Motor neuron (in vitro differentiated cells): ENCODE data around the gene MBP. TPM values are rescaled to one million over a fixed set of nuclear protein-coding genes. Genes with fewer than 3 reads are reported as not detected.

ENCODE experiments used
- ATAC-seq, 8 experiments: fragments of 200-7000 bp; cut with Tn5 transposase; replicated peaks in 6 of 8; 2 replicates each; pipeline ENCODE4 v1.8.0; 2021; ENCODE audit warnings: mild to moderate bottlenecking in 8 of 8, moderate library complexity in 8 of 8
- H3K27ac ChIP-seq, 2 donors: fragments of 250-450 bp; sonication (Bioruptor Pico); 2 replicates each; pipeline ENCODE4 v1.9.0; 2021; ENCODE audit warnings: antibody characterized with exemption in 2 of 2, mild to moderate bottlenecking in 2 of 2, moderate library complexity in 1 of 2
- H3K4me1 ChIP-seq, 2 donors: fragments of 250-450 bp; sonication (Bioruptor Pico); replicated peaks in 1 of 2; 2 replicates each; pipeline ENCODE4 v1.6.1; 2021; ENCODE audit warnings: antibody characterized with exemption in 2 of 2, mild to moderate bottlenecking in 2 of 2, moderate library complexity in 1 of 2
- H3K4me3 ChIP-seq, 5 donors: fragments of 250-450 bp; sonication (Bioruptor Pico); 2 replicates each; pipeline ENCODE4 v1.9.0; 2021; ENCODE audit warnings: antibody characterized with exemption in 5 of 5, mild to moderate bottlenecking in 5 of 5, moderate library complexity in 4 of 5
- WGBS, 10 experiments: fragments of 450-650 bp; shearing (Covaris generic); methylation state at CpG; one replicate each; pipeline ENCODE4 v1.0.0; 2022; 5-methylcytosine and 5-hydroxymethylcytosine counted together
- in situ Hi-C, 9 experiments: fragments of 400-800 bp; cut with MboI; loops; one replicate each; pipeline ENCODE4 v1.15.0; 2021; ENCODE audit warnings: low sequenced_read_pairs in 9 of 9, low pct_unique_long_range_greater_than_20kb in 2 of 9; ENCODE audit not compliant: unreplicated experiment in 9 of 9
- total RNA-seq, 8 experiments: library from RNA; unstranded; fragments of 300-600 nt; gene quantifications; 2 replicates each; pipeline versions ENCODE4 v1.2.3 to v1.2.4, GENCODE V29; 2022

MBP gene
- total RNA-seq, 8 experiments from 2014 or later: 1.6 to 52.1 (median 4.0) TPM

DNA sequence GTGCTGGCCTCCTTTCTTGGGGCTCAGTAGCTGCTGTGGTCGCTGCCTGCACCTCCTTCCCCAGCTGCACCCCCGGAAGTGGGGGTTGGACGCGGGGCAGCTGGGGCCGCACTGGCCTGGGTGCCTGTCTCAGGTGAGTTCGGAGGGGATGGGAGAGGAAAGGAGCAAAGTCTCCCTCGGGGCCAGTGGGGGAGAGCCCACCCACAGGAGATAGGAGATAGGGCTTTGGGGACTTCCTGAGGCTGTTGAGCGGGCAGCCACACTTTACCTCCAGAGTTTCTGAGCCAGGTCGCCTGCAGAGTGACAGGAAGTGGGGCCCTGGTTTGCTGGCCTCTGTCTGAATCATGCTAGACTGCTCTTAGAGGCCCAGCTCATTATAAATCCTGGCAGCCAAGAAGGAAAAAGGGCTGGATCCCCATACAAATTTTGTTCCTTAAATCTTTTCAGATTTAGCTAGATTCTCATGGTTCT, 8.1 kb downstream of the MBP start:
- 40 to 90% (median 60%) methylated on average over 1 to 4 of the region's 9 CpGs; no CpG with 5 or more reads in 4 of the 10 experiments for WGBS, 10 experiments
- Histone ChIP-seq H3K27ac (no peak overlapping the region), H3K4me3 (no peak overlapping the region), H3K4me1 (peaks cover 3 to 4% of the 10 kb centered on the region in 2 donors)
- in situ Hi-C loops: no loop called here
- ATAC-seq: no peak

DNA sequence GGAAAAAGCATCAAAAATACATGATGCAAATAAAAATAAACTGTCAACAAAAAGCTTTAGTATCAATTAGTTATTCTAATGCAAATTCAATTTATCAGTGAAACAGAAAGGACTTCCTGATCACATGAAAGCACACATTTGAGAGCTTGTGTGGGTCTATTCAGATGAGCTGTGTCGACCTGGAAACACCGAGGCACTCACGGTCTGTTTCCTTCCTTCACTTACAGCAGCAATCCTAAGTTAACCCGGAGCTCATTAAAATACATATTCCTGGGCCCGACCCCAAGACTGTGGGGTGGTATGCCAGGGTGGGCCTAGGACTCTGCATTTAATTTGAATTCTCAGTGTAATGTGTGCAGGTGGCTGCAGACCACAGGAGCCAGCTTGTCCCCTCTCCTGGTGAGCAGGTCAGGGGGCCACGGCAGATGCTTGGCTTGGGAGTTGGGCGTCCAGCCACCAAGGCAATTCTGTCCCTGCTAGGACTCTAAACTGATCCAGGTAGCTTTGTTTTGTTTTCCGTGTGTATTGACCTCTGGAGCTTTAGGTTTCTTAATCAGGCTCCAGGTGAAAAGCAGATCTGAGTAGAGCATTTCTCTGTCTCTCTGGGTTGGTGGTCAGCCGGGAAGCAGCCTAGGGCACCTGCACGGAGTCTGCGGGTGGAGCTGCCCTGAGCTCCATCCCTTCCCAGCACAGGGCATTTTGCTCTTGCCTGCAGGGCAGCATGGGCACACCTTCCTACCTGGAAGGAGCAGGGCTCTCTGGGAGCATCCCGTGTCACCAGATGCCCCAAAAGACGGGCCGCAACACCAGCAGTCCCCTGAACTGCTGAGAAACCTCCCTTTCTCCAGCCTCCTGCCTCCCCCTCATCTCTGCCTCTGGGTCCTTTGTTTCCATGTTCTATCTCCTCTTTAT, 9.0 kb downstream of the MBP start:
- Histone ChIP-seq H3K4me1 (peaks cover 0 to 3% of the 10 kb centered on the region in 2 donors), H3K4me3 (no peak overlapping the region), H3K27ac (no peak overlapping the region)
- 73 to 100% (median 91%) methylated on average over 2 to 12 of the region's 14 CpGs for WGBS, 10 experiments
- in situ Hi-C loops: no loop called here
- ATAC-seq: no peak

DNA sequence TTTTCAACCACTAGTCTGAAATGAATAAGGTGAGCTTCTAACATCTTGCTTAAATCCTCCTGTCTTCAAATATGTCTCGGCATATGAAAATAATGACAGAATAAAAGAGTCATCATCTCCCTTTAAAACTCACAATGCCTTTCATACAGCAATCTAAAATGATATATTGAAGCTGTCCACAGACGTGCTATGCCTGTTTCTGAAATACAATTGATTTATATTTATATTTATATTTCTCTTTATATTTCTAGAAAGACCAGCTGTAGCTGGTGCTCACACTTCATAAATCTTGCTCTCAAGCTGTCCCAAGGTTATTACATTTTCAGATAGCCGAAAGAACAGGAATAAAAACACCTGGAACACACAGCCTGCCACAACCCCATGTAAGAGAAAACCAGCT, 11.1 kb downstream of the MBP start:
- Histone ChIP-seq H3K27ac (no peak overlapping the region), H3K4me1 (no peaks in the 10 kb centered on the region), H3K4me3 (no peak overlapping the region)
- in situ Hi-C loops: no loop called here
- 66 to 100% (median 88%) methylated on average over 1 to 3 of the region's 3 CpGs; no CpG with 5 or more reads in 1 of the 10 experiments for WGBS, 10 experiments
- ATAC-seq: peak in 4 of 8 experiments; percentile 15 to 76 (median 66)

DNA sequence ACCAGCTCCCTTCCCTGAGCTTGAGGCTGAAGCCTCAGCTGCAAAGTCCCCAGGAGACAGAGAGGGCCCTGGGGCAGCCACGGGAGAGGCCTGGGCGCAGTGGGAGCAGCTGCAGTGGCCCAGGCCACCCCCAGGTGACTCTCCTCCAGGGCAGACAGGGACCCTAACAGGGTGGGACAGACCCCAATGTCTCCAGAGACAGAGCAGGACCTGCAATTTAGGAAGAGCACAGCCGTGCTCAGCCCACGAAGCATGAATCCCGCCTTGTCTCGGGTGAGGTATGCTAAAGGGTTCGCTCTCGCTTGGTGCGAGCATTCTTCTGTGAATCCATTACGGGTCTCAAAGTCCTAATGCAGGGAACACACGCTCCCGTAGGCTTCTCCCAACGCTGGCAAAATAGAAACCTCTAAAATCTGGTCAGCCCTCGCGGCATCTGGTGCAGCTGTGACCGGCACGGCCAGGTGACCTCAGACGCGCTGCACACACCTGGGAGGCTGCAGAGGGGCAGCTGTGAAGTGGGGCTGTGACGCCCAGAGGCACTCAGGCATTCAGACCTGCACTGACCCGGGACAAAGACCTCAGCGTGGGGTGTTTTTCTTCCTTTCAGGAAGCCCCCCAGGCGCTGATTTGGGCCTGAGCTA, 12.6 kb downstream of the MBP start:
- no peak for ATAC-seq
- H3K4me1 ChIP-seq: peaks cover 0 to 2% of the 10 kb centered on the region in 2 donors
- WGBS, 10 experiments: 72 to 100% (median 93%) methylated on average over 2 to 19 of the region's 23 CpGs; no CpG with 5 or more reads in 5 of the 10 experiments
- no peak overlapping the region for H3K27ac ChIP-seq
- no peak overlapping the region for H3K4me3 ChIP-seq
- in situ Hi-C loops: no loop called here

DNA sequence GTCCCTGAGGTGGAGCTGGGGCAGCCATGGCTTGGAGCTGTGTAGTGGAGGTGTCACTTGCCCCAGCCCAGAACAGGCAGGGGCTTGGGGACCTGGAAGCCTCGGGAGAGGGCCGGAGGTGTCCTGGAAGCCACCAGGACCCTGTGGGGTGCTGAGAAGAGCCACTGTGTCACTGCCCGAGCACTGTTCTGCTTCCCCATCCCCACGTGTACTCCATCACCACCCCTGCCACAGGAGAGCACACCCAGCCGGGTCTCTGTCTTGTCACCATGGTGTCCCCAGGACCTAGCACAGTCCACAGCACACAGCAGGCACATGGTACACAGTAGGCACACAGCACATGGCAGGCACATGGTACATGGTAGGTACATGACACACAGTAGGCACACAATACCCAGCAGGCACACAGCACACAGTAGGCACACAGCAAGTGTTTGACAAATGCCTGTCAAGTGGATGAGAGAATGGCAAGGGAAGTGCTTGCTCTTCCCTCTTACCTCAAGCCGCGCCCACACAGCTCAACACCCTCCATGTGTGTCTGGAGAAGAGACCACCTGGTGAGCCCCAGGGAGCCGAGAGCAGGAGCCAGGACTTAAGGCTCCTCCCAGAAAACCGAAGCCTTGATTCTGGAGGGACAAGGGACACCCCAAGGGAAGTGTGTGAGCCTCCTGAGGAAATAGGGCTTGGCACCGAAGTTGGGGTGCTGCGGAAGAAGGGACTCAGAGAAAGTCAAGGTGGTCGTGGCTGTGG, 13.3 kb downstream of the MBP start:
- no peak overlapping the region for H3K4me3 ChIP-seq
- ATAC-seq: no peak
- in situ Hi-C loops: no loop called here
- WGBS, 10 experiments: 87 to 100% (median 100%) methylated on average over 1 to 4 of the region's 12 CpGs; no CpG with 5 or more reads in 3 of the 10 experiments
- H3K27ac ChIP-seq: no peak overlapping the region
- H3K4me1 ChIP-seq: peaks cover 3 to 9% of the 10 kb centered on the region in 2 donors

DNA sequence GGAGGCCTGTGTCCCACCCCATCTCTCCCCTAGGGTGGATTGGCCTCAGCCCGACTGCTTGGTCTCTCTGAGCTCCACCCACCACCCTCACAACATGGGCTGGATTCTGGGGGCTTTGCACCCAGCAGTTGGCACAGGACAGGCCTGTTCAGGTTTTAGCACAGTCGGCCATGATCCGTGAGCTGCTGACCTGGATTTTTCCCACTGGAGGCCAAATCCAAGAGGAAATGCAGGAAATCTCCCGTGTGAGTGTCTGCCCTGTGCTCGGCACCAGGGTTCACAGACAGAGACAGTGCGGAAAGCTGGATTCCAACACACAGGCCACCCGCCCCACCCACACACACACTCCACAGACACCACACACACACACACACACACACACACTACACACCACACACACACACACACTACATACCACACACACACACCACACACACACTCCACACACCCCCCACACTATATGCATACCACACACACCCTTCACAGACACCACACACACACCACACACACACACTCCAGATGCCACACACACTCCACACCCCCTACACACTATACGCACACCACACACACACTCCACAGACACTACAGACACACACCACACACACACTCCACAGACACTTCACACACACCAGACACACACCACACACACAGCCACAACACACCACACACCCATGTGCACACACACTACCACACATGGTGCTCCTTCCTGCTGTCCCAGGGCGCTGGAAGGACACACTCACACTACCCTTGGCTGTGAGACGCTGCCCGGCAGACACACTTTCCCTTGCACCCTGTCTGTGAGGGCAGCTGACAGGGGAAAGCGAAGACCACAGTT, 14.1 kb downstream of the MBP start:
- Histone ChIP-seq H3K4me3 (no peak overlapping the region), H3K4me1 (peaks cover 5 to 12% of the 10 kb centered on the region in 2 donors), H3K27ac (no peak overlapping the region)
- in situ Hi-C loops: no loop called here
- WGBS, 10 experiments: 89 to 100% (median 100%) methylated on average over 1 to 3 of the region's 12 CpGs; no CpG with 5 or more reads in 5 of the 10 experiments
- no peak for ATAC-seq

DNA sequence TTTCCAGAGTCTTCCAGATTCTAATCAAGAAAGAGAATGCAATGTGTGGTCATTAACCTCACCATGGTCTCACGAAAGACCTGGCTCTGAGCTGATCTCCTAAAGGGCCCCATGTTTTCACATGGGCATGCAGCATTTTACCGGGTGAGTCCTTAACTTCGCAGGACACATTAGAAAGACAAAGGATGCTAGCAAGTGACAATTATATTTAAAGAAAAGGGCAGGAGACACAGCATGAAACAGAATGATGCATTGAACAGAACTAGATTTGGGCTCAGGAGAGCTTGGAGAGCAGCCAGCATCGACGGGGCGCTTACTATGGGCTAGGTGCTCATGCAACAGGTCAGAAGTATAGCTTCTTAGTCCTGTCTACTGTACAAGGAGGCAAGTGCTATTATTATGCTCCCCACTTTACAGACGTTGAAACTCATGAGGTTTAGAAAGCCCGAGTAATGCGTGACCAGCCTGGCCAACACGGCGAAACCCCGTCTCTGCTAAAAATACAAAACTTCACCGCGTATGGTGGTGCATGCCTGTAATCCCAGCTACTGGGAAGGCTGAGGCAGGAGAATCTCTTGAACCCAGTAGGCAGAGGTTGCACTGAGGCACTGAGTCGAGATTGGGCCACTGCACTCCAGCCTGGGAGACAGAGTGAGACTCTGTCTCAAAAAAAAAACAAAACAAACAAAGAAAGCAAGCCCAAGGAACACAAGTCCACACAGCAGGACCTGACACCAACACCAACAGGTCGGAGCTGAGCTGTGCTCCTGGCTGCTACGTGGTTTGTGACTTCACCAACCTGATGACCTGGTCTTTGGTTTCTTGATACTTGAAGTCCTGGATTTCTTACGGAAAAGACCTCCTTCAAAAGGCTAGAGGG, 16.1 kb downstream of the MBP start:
- ATAC-seq: no peak
- H3K27ac ChIP-seq: no peak overlapping the region
- WGBS, 10 experiments: 42 to 100% (median 75%) methylated on average over 1 to 15 of the region's 18 CpGs; no CpG with 5 or more reads in 1 of the 10 experiments
- no peak overlapping the region for H3K4me3 ChIP-seq
- in situ Hi-C loops: no loop called here
- peaks cover 5 to 12% of the 10 kb centered on the region in 2 donors for H3K4me1 ChIP-seq

DNA sequence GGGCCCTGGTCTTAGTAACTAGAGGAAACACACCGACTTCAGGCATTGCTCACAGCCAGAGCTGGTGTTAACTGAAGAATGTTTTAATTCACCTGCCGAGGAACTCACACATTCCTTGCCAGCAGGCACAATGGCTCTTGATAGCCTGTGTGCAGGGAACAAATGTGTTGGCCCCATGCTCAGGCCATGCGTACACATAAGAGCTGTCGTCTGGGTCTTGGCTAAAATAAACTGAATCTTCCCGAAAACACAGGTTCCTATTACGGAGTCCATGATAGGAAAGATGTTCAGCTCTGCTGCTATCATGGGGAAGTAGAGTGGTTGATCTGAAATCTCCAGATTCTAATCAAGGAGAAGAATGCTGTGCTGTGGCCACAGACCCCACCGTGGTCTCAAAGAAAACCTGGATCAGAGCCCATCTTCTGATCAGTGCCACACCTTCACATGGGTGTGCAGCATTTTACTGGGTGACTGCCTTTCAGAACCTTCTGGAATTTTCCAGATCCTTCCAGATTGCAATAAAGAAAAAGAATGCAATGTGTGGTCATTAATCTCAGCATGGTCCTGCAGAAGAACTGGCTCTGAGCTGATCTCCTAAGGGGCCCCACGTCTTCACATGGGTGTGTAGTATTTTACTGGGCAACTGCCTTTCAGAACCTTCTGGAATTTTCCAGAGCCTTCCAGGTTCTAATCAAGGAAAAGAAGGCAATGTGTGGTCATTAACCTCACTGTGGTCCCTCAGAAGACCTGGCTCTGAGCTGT, 17.2 kb downstream of the MBP start:
- 64 to 90% (median 76%) methylated on average over 2 to 5 of the region's 8 CpGs; no CpG with 5 or more reads in 3 of the 10 experiments for WGBS, 10 experiments
- Histone ChIP-seq H3K4me3 (no peak overlapping the region), H3K4me1 (peaks cover 5 to 12% of the 10 kb centered on the region in 2 donors), H3K27ac (no peak overlapping the region)
- in situ Hi-C loops: no loop called here
- ATAC-seq: peak in 2 of 8 experiments; percentile 9 to 56

DNA sequence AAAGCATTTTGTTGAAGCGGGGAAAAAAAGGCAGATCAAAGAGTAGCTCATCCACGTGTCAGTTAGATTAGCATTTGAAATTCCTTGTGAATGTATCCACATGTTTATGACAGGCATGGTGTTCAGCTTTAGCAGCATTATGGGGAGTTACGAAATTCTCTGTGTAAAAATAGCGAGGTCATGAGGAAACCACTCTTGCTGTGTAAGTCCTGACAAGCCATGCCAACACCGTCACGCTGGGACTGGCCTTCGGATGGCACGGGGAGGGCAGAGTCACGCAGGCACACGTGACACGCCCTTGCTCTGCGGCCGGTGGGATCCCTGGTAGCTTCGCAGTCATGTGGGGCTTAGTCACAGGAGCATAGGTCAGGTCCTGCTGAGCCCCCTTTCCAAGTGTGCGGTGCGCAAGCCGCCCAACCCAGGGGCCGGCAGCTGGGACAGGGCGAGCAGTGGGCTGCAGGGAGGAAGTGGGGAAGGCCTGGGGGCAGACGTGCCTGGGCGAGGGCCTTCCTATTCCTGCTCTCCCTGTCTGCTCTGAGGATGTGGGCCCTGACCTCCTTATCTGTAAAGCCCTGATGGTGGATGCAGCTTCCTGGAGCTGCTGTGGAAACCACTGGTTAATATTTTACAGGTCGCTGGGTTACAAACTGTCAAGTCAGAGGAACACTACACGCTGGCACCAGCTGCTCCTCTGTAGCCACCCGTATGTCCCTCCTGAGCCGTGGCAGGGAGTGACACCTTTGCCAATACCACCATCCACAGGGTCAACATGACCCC, 18.0 kb downstream of the MBP start:
- Histone ChIP-seq H3K4me3 (no peak overlapping the region), H3K4me1 (peaks cover 5 to 12% of the 10 kb centered on the region in 2 donors), H3K27ac (no peak overlapping the region)
- WGBS, 10 experiments: 6 to 68% (median 50%) methylated on average over 1 to 9 of the region's 25 CpGs; no CpG with 5 or more reads in 3 of the 10 experiments
- in situ Hi-C loops: no loop called here
- ATAC-seq: peak; percentile 66 to 88 (median 82)

DNA sequence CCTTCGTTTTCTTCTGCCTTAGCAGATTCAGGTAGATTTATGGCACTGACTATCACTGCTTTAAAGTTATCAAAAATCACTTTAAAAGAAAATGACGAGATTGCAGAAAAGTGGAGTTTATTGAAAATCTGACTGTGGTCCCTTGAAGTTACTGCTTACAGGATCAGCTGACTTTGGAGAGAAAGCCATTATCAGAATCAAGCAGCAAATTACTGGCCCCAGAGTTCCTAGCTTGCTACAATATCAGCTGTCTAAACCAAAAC, 18.5 kb downstream of the MBP start:
- Histone ChIP-seq H3K4me1 (peaks cover 5 to 14% of the 10 kb centered on the region in 2 donors), H3K27ac (no peak overlapping the region), H3K4me3 (no peak overlapping the region)
- WGBS, 10 experiments: 8 to 89% (median 75%) methylated on average over 1 to 2 of the region's 2 CpGs; no CpG with 5 or more reads in 2 of the 10 experiments
- no peak for ATAC-seq
- in situ Hi-C loops: no loop called here
